Measurements from ENCODE around the gene ITPRID2. TPM values are rescaled to one million over a fixed set of nuclear protein-coding genes. Genes with fewer than 3 reads are reported as not detected.

The ITPRID2 gene
- total RNA-seq, 1 donor from 2014 or later, result 40.4 TPM

GRCh38 chr2:181877181-181877664 is 14.3 kb upstream of the ITPRID2 start:
- H3K36me3 Mint-ChIP-seq, result no peaks in the 10 kb centered on the region
- TF ChIP-seq CTCF (IDR thresholded peaks at IDR 0.05) (no peak), EZH2phosphoT487 (IDR thresholded peaks at IDR 0.05) (no peak), EZH2 (IDR thresholded peaks at IDR 0.05) (no peak)
- no peaks in the 10 kb centered on the region for H3K27me3 Mint-ChIP-seq (ENCODE audit: insufficient read depth, low read depth)
- H4K20me1 ChIP-seq (ENCODE audit: low read depth), result no peaks in the 10 kb centered on the region
- H3F3A ChIP-seq (ENCODE audit: low read depth), result no peaks in the 10 kb centered on the region
- H3K4me1 ChIP-seq, result no peaks in the 10 kb centered on the region
- no peaks in the 10 kb centered on the region for H3K9me3 ChIP-seq (ENCODE audit: low read depth)
- H3K4me1 Mint-ChIP-seq, result peaks cover 5% of the 10 kb centered on the region
- no peak overlapping the region for H3K4me3 ChIP-seq
- no peaks in the 10 kb centered on the region for H3K36me3 ChIP-seq
- H3K9ac ChIP-seq, result no peak overlapping the region
- no peak overlapping the region for H3K4me2 ChIP-seq
- DNase-seq (ENCODE audit: low spot score), result no peak
- no peaks in the 10 kb centered on the region for H3K79me2 ChIP-seq (ENCODE audit: low read depth)
- no peak overlapping the region for H3K27ac ChIP-seq
- H3K27me3 ChIP-seq, result no peaks in the 10 kb centered on the region
- no peak overlapping the region for H3K27ac Mint-ChIP-seq
- H3K9me3 Mint-ChIP-seq, result no peaks in the 10 kb centered on the region
- peak overlapping the region; percentile 28 for H2AFZ ChIP-seq (replicated peaks)
- H3K4me3 Mint-ChIP-seq, result no peak overlapping the region

GRCh38 chr2:181878448-181878847 is 13.1 kb upstream of the ITPRID2 start:
- H3K4me3 ChIP-seq, result no peak overlapping the region
- no peaks in the 10 kb centered on the region for H3F3A ChIP-seq (ENCODE audit: low read depth)
- H3K4me1 Mint-ChIP-seq, result no peaks in the 10 kb centered on the region
- H3K36me3 ChIP-seq, result no peaks in the 10 kb centered on the region
- DNase-seq (ENCODE audit: low spot score), result no peak
- no peak for TF ChIP-seq EZH2phosphoT487 (IDR thresholded peaks at IDR 0.05)
- no peak for TF ChIP-seq CTCF (IDR thresholded peaks at IDR 0.05)
- TF ChIP-seq EZH2 (IDR thresholded peaks at IDR 0.05), result no peak
- no peak overlapping the region for H2AFZ ChIP-seq (replicated peaks)
- H3K27ac Mint-ChIP-seq, result no peak overlapping the region
- H3K27me3 Mint-ChIP-seq (ENCODE audit: insufficient read depth, low read depth), result no peaks in the 10 kb centered on the region
- no peaks in the 10 kb centered on the region for H4K20me1 ChIP-seq (ENCODE audit: low read depth)
- H3K9me3 Mint-ChIP-seq, result no peaks in the 10 kb centered on the region
- H3K27me3 ChIP-seq, result no peaks in the 10 kb centered on the region
- no peak overlapping the region for H3K4me3 Mint-ChIP-seq
- H3K4me1 ChIP-seq, result no peaks in the 10 kb centered on the region
- no peak overlapping the region for H3K9ac ChIP-seq
- no peaks in the 10 kb centered on the region for H3K36me3 Mint-ChIP-seq
- no peak overlapping the region for H3K4me2 ChIP-seq
- H3K9me3 ChIP-seq (ENCODE audit: low read depth), result no peaks in the 10 kb centered on the region
- H3K27ac ChIP-seq, result no peak overlapping the region
- H3K79me2 ChIP-seq (ENCODE audit: low read depth), result no peaks in the 10 kb centered on the region

GRCh38 chr2:181879295-181879694 is 12.2 kb upstream of the ITPRID2 start:
- Histone ChIP-seq H3K9me3 (ENCODE audit: low read depth) (no peaks in the 10 kb centered on the region), H3K4me3 (no peak overlapping the region), H3K9ac (no peak overlapping the region), H3K27ac (no peak overlapping the region), H3K4me1 (no peaks in the 10 kb centered on the region), H4K20me1 (ENCODE audit: low read depth) (no peaks in the 10 kb centered on the region), H3F3A (ENCODE audit: low read depth) (no peaks in the 10 kb centered on the region), H2AFZ (replicated peaks) (no peak overlapping the region), H3K4me2 (no peak overlapping the region), H3K79me2 (ENCODE audit: low read depth) (no peaks in the 10 kb centered on the region), H3K27me3 (no peaks in the 10 kb centered on the region), H3K36me3 (no peaks in the 10 kb centered on the region)
- TF ChIP-seq CTCF (IDR thresholded peaks at IDR 0.05) (no peak), EZH2 (IDR thresholded peaks at IDR 0.05) (no peak)
- no peaks in the 10 kb centered on the region for H3K27me3 Mint-ChIP-seq (ENCODE audit: insufficient read depth, low read depth)
- H3K4me1 Mint-ChIP-seq, result no peaks in the 10 kb centered on the region
- H3K4me3 Mint-ChIP-seq, result no peak overlapping the region
- DNase-seq (ENCODE audit: low spot score), result no peak
- no peaks in the 10 kb centered on the region for H3K36me3 Mint-ChIP-seq
- no peaks in the 10 kb centered on the region for H3K9me3 Mint-ChIP-seq
- H3K27ac Mint-ChIP-seq, result no peak overlapping the region

All from neural progenitor cell (in vitro differentiated cells).